Measurements from ENCODE around the gene HSF2.

The HSF2 gene

DNA sequence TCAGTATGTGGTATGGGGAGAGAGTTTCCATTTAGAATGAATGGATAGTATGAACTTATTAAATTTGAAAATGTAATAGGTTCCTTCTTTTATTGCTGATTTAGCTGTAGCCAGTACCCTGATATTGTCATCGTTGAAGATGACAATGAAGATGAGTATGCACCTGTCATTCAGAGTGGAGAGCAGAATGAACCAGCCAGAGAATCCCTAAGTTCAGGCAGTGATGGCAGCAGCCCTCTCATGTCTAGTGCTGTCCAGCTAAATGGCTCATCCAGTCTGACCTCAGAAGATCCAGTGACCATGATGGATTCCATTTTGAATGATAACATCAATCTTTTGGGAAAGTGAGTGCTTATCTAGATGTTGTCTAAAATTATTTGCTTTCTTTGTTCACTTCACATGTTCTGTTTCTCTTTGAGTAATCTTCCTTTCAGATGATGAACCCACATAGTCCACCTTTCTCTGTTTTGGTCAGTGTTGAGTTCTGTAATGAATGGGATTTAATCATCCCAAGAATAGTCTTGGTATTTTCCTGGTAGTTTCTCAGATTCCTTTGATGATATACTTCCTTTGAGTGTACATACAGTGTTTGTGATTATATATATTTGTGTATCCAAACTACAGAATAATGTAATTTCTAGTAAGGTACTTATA, 23.3 kb downstream of the HSF2 start:
- Histone ChIP-seq H3K9ac (ENCODE audit: low read length) (no peak overlapping the region), H4K20me1 (ENCODE audit: insufficient read depth, low read length) (no peaks in the 10 kb centered on the region), H3K9me2 (ENCODE audit: low read depth, low read length) (no peaks in the 10 kb centered on the region), H3K79me2 (ENCODE audit: insufficient read depth, low read length) (0 out of 2 replicates have a peak, but pooled peaks cover under 1% of the 10 kb centered on the region), H3K9me3 (ENCODE audit: low read length) (no peaks in the 10 kb centered on the region), H2AFZ (ENCODE audit: low read length) (no peak overlapping the region), H3K36me3 (ENCODE audit: insufficient read depth, low read length) (peaks cover 85% of the 10 kb centered on the region), H3K4me1 (ENCODE audit: insufficient read depth, low read length, severe bottlenecking) (no peaks in the 10 kb centered on the region), H3K27ac (ENCODE audit: low read depth, low read length, poor library complexity, severe bottlenecking) (no peak overlapping the region), H3F3A (ENCODE audit: insufficient read depth, low read length) (no peaks in the 10 kb centered on the region), H3K4me2 (ENCODE audit: low read length) (no peak overlapping the region), H3K4me3 (ENCODE audit: low read depth, low read length, poor library complexity, severe bottlenecking) (no peak overlapping the region), H3K27me3 (ENCODE audit: insufficient read depth, low read length) (no peaks in the 10 kb centered on the region)
- TF ChIP-seq, protein P1, sequence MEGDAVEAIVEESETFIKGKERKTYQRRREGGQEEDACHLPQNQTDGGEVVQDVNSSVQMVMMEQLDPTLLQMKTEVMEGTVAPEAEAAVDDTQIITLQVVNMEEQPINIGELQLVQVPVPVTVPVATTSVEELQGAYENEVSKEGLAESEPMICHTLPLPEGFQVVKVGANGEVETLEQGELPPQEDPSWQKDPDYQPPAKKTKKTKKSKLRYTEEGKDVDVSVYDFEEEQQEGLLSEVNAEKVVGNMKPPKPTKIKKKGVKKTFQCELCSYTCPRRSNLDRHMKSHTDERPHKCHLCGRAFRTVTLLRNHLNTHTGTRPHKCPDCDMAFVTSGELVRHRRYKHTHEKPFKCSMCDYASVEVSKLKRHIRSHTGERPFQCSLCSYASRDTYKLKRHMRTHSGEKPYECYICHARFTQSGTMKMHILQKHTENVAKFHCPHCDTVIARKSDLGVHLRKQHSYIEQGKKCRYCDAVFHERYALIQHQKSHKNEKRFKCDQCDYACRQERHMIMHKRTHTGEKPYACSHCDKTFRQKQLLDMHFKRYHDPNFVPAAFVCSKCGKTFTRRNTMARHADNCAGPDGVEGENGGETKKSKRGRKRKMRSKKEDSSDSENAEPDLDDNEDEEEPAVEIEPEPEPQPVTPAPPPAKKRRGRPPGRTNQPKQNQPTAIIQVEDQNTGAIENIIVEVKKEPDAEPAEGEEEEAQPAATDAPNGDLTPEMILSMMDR (IDR thresholded peaks at IDR 0.05; ENCODE audit: low read length): no peak
- TF ChIP-seq EZH2 (IDR thresholded peaks at IDR 0.05; ENCODE audit: borderline replicate concordance, low read length): no peak

GRCh38 chr6:122423734-122424133, 24.3 kb downstream of the HSF2 start:
- Histone ChIP-seq H3K4me1 (ENCODE audit: insufficient read depth, low read length, severe bottlenecking) (no peaks in the 10 kb centered on the region), H3K4me3 (ENCODE audit: low read depth, low read length, poor library complexity, severe bottlenecking) (no peak overlapping the region), H3K79me2 (ENCODE audit: insufficient read depth, low read length) (0 out of 2 replicates have a peak, but pooled peaks cover 5% of the 10 kb centered on the region), H2AFZ (ENCODE audit: low read length) (no peak overlapping the region), H4K20me1 (ENCODE audit: insufficient read depth, low read length) (no peaks in the 10 kb centered on the region), H3K36me3 (ENCODE audit: insufficient read depth, low read length) (peaks cover 87% of the 10 kb centered on the region), H3K27ac (ENCODE audit: low read depth, low read length, poor library complexity, severe bottlenecking) (no peak overlapping the region), H3K27me3 (ENCODE audit: insufficient read depth, low read length) (no peaks in the 10 kb centered on the region), H3K9ac (ENCODE audit: low read length) (no peak overlapping the region), H3F3A (ENCODE audit: insufficient read depth, low read length) (no peaks in the 10 kb centered on the region), H3K9me3 (ENCODE audit: low read length) (no peaks in the 10 kb centered on the region), H3K4me2 (ENCODE audit: low read length) (no peak overlapping the region), H3K9me2 (ENCODE audit: low read depth, low read length) (no peaks in the 10 kb centered on the region)
- TF ChIP-seq EZH2 (IDR thresholded peaks at IDR 0.05; ENCODE audit: borderline replicate concordance, low read length): no peak
- TF ChIP-seq, protein P1 (IDR thresholded peaks at IDR 0.05; ENCODE audit: low read length): no peak

DNA sequence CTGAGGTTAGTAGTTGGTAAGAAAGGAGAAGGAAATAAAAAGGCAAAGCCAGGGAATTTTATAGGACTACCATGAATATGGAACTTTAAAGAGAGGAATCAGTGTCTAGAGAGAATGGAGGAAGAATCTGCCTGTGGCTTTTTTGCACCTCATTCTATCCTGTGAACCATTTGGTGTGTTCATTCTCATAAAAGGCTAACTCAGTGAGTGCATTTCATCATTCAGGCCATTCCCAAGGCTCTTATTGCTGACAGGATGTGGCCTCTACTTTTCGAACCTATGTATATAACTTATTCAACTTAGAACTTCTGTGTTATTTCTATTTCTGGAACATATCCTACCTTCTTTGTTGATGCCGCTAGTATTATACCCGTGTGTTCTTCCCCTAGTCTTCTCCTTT, 27.1 kb downstream of the HSF2 start:
- Histone ChIP-seq H3K4me1 (ENCODE audit: insufficient read depth, low read length, severe bottlenecking) (no peaks in the 10 kb centered on the region), H3F3A (ENCODE audit: insufficient read depth, low read length) (no peaks in the 10 kb centered on the region), H3K27me3 (ENCODE audit: insufficient read depth, low read length) (no peaks in the 10 kb centered on the region), H3K9ac (ENCODE audit: low read length) (no peak overlapping the region), H3K27ac (ENCODE audit: low read depth, low read length, poor library complexity, severe bottlenecking) (no peak overlapping the region), H3K4me2 (ENCODE audit: low read length) (no peak overlapping the region), H4K20me1 (ENCODE audit: insufficient read depth, low read length) (no peaks in the 10 kb centered on the region), H2AFZ (ENCODE audit: low read length) (no peak overlapping the region), H3K9me2 (ENCODE audit: low read depth, low read length) (no peaks in the 10 kb centered on the region), H3K36me3 (ENCODE audit: insufficient read depth, low read length) (peaks cover 89% of the 10 kb centered on the region), H3K9me3 (ENCODE audit: low read length) (no peaks in the 10 kb centered on the region), H3K4me3 (ENCODE audit: low read depth, low read length, poor library complexity, severe bottlenecking) (no peak overlapping the region), H3K79me2 (ENCODE audit: insufficient read depth, low read length) (0 out of 2 replicates have a peak, but pooled peaks cover 5% of the 10 kb centered on the region)
- TF ChIP-seq, protein P1 (IDR thresholded peaks at IDR 0.05; ENCODE audit: low read length): no peak
- no peak for TF ChIP-seq EZH2 (IDR thresholded peaks at IDR 0.05; ENCODE audit: borderline replicate concordance, low read length)

Data from OCI-LY1 (cell line).